Measurements from ENCODE around the gene PPIP5K1.
"Not testable (repeated sequence)": the region's sequence is repeated elsewhere in the genome, so short reads cannot be mapped to it uniquely, and the experiment has no call there.

PPIP5K1 gene

GRCh38 chr15:43544266-43544665 is 45.7 kb downstream of the PPIP5K1 start:
- no peak for DNase-seq

GRCh38 chr15:43541785-43542184 is 48.2 kb downstream of the PPIP5K1 start:
- peak in 1 of 2 experiments; percentile 11 for DNase-seq

GRCh38 chr15:43538091-43538490 is 51.9 kb downstream of the PPIP5K1 start:
- DNase-seq: no peak

GRCh38 chr15:43534897-43535296 is 55.1 kb downstream of the PPIP5K1 start:
- DNase-seq: no peak

- DNase-seq: not testable (repeated sequence)
These were observed 57.2 kb downstream of the PPIP5K1 start for GRCh38 chr15:43532826-43533225.

GRCh38 chr15:43531018-43531670 is 58.9 kb downstream of the PPIP5K1 start:
- no peak for DNase-seq

- DNase-seq: no peak
These were observed 60.2 kb downstream of the PPIP5K1 start for GRCh38 chr15:43529587-43530345.

- DNase-seq: no peak
These were observed 60.9 kb downstream of the PPIP5K1 start for GRCh38 chr15:43529141-43529540.

- no peak for DNase-seq
These were observed 61.4 kb downstream of the PPIP5K1 start for GRCh38 chr15:43528542-43529007.

GRCh38 chr15:43527802-43528541 is 62.0 kb downstream of the PPIP5K1 start:
- no peak for DNase-seq

GRCh38 chr15:43527016-43527801 is 62.8 kb downstream of the PPIP5K1 start:
- DNase-seq: no peak

GRCh38 chr15:43526261-43526930 is 63.6 kb downstream of the PPIP5K1 start:
- no peak for DNase-seq

- no peak for DNase-seq
These were observed 64.9 kb downstream of the PPIP5K1 start for GRCh38 chr15:43525131-43525530.

- no peak for DNase-seq
These were observed 65.7 kb downstream of the PPIP5K1 start for GRCh38 chr15:43524254-43524845.

GRCh38 chr15:43523646-43524045 is 66.4 kb downstream of the PPIP5K1 start:
- DNase-seq: no peak

- DNase-seq: no peak
These were observed 67.8 kb downstream of the PPIP5K1 start for GRCh38 chr15:43522247-43522646.

GRCh38 chr15:43521419-43521818 is 68.6 kb downstream of the PPIP5K1 start:
- no peak for DNase-seq

- no peak for DNase-seq
These were observed 69.9 kb downstream of the PPIP5K1 start for GRCh38 chr15:43520138-43520537.

- DNase-seq: no peak
These were observed 70.8 kb downstream of the PPIP5K1 start for GRCh38 chr15:43519196-43519595.

GRCh38 chr15:43518197-43518761 is 71.7 kb downstream of the PPIP5K1 start:
- DNase-seq: no peak
